Lung (tissue), 12 donors: ENCODE measurements around the gene RANBP3L. TPM values are rescaled to one million over a fixed set of nuclear protein-coding genes. Genes with fewer than 3 reads are reported as not detected.

ENCODE experiments used
- ATAC-seq: fragments of 200-7000 bp; cut with Tn5 transposase; one replicate; pipeline ENCODE4 v1.9.1; 2020; ENCODE audit warnings: moderate number of reproducible peaks; ENCODE audit not compliant: insufficient read depth, low FRiP score
- DNase-seq, 3 donors: peaks; one replicate each; pipeline ENCODE4 v3.0.0-alpha.2; 2013 to 2017
- H3K27ac ChIP-seq, 2 donors: one replicate each; pipeline ENCODE4 v1.5.1; 2013; ENCODE audit warnings: mild to moderate bottlenecking in 2 of 2, moderate library complexity in 2 of 2, control low read depth in 1 of 2, inconsistent platforms in 1 of 2, low read depth in 1 of 2, low read length in 1 of 2
- H3K27me3 ChIP-seq, 3 donors: one replicate each; pipeline ENCODE4 v1.5.1; 2013; ENCODE audit warnings: low read length in 2 of 3; ENCODE audit not compliant: control insufficient read depth in 3 of 3, insufficient read depth in 3 of 3
- H3K36me3 ChIP-seq, 4 donors: one replicate each; pipeline ENCODE4 v1.5.1; 2013; ENCODE audit warnings: low read length in 4 of 4, mild to moderate bottlenecking in 1 of 4, moderate library complexity in 1 of 4; ENCODE audit not compliant: control insufficient read depth in 4 of 4, insufficient read depth in 4 of 4
- H3K4me1 ChIP-seq, 5 donors: one replicate each; pipeline ENCODE4 v1.5.1; 2013; ENCODE audit warnings: low read length in 5 of 5, mild to moderate bottlenecking in 2 of 5, moderate library complexity in 1 of 5; ENCODE audit not compliant: control insufficient read depth in 5 of 5, insufficient read depth in 5 of 5
- H3K4me3 ChIP-seq: one replicate; pipeline ENCODE4 v1.5.1; 2013; ENCODE audit warnings: mild to moderate bottlenecking, control low read depth, moderate library complexity
- H3K9ac ChIP-seq, 2 donors: one replicate each; pipeline ENCODE4 v1.5.1; 2013; ENCODE audit warnings: low read length in 2 of 2, control low read depth in 1 of 2; ENCODE audit not compliant: insufficient read depth in 1 of 2
- H3K9me3 ChIP-seq, 4 donors: one replicate each; pipeline ENCODE4 v1.5.1; 2013; ENCODE audit warnings: low read length in 3 of 4, mild to moderate bottlenecking in 1 of 4, moderate library complexity in 1 of 4; ENCODE audit not compliant: control insufficient read depth in 4 of 4, insufficient read depth in 3 of 4
- WGBS, 2 donors: extraction: QIAGEN DNeasy Blood & Tissue Kit; methylation state at CpG; one replicate each; pipeline ENCODE4 v1.1.7; 2013; 5-methylcytosine and 5-hydroxymethylcytosine counted together
- polyA plus RNA-seq, 2 donors: library from polyadenylated mRNA; stranded (reverse); fragments of 200-250 nt; gene quantifications; one replicate each; pipeline ENCODE4 v1.2.1, GENCODE V29; 2013
- total RNA-seq, 2 donors: library from RNA; depleted of rRNA in 1 of 2; stranded (reverse); fragments of >200 nt in 1 of 2; gene quantifications; one replicate each; pipeline ENCODE4 v1.2.1, GENCODE V29; 2014 to 2021
- TF ChIP-seq, protein P1 (sequence below): IDR thresholded peaks from 2 replicates; pipeline ENCODE4 v1.5.1; 2012; ENCODE audit warnings: mild to moderate bottlenecking; ENCODE audit errors: control extremely low read depth, extremely low read depth
- donor health status: control.
- donor health status: control.
- donor health status: Bipolar disorder and iron deficiency.
- donor health status: healthy.
- donor health status: DM: yes; HTN: yes; CAD: no.

RANBP3L gene
- total and polyA plus RNA-seq, 4 donors = 0.08 to 2.3 (median 0.66) TPM

DNA sequence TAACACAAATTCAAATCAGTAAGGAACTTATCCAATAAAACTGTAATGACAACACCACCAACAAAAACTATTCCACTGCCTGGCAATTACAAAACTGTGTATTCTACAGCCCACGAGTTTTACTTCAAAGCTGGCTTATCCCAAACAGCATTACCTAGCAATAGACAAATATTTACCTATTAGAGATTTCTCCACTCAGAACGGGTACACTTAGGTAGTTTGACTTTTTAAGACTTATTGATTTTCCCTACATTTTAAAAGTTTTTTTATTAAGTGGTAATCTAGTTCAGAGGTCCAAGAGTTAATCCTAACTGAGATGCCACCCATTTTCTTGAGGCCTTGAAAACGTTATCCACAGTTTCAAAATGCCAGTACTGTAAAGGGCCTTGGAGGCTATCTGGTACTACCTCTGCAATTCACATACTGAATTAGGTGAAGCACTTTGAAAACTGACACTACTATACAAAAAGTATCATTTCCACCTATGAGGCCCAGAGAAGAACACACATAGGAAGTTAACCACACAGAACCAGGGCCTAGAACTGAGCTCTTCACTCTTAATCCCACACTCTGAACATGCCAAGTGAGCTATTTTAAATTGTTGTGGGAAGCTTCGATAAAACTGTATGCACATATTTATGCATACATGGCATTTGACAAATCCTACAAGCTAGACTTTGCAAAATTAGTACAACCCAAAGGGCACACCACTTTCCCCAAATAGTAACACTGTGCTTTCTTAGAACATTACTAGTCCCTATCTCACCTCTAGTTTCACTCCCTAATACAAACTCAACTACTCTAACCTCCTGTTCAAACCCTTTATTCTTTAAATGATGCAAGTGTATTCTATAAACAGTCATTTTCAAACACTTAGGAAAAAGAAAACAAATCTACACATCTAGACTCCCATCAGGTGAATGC lies 62.1 kb downstream of the RANBP3L start:
- peaks cover 2 to 32% (median 21%) of the 10 kb centered on the region in 5 donors for H3K4me1 ChIP-seq
- WGBS, 2 donors = 47 to 69% methylated on average over 4 of the region's 4 CpGs
- peak in 1 of 3 donors; percentile 9 for DNase-seq
- H3K9me3 ChIP-seq = no peaks in the 10 kb centered on the region
- no peaks in the 10 kb centered on the region for H3K27me3 ChIP-seq
- TF ChIP-seq, protein P1, sequence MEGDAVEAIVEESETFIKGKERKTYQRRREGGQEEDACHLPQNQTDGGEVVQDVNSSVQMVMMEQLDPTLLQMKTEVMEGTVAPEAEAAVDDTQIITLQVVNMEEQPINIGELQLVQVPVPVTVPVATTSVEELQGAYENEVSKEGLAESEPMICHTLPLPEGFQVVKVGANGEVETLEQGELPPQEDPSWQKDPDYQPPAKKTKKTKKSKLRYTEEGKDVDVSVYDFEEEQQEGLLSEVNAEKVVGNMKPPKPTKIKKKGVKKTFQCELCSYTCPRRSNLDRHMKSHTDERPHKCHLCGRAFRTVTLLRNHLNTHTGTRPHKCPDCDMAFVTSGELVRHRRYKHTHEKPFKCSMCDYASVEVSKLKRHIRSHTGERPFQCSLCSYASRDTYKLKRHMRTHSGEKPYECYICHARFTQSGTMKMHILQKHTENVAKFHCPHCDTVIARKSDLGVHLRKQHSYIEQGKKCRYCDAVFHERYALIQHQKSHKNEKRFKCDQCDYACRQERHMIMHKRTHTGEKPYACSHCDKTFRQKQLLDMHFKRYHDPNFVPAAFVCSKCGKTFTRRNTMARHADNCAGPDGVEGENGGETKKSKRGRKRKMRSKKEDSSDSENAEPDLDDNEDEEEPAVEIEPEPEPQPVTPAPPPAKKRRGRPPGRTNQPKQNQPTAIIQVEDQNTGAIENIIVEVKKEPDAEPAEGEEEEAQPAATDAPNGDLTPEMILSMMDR = no peak
- H3K9ac ChIP-seq = peak overlapping the region in 1 of 2 donors; percentile 82
- ATAC-seq = no peak
- peak overlapping the region in 1 of 2 donors; percentile 25 for H3K27ac ChIP-seq
- H3K4me3 ChIP-seq = no peak overlapping the region
- H3K36me3 ChIP-seq = no peaks in the 10 kb centered on the region

DNA sequence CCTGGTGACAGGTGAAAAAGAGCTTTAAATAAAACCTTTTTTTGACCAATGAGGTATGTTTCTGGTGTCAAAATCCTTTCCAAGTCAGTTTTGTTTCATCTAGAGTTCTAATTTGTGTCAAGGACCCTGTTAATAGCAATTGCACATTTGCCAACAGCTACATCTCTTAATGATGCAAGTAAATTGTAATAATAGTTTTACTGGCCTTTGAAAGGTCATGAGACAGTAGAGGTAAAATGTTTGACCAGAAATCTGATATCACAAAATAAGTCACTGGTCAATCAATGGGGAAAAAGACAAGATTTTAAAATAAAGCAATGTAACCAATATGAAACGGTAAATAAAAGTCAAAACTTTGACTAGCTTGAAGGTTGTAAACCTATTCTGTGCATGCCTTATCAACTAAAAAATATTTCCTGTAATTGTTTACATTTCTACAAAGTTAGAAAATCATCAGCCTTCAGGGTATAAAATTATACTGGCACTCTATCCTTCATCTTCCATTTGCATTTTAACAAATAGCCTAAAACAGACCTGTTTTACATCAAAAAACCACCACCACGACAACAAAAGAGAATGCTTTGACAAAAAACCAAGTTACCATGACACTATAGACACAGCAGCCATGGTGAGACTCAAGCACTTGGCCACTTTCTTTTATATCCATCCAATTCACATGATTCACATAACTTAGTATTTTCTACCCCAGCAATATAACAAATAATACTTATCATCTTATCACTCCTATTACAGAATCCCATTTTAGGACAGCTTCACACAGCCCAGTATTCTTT lies 63.0 kb downstream of the RANBP3L start:
- H3K9me3 ChIP-seq = no peaks in the 10 kb centered on the region
- no peak overlapping the region for H3K27ac ChIP-seq
- TF ChIP-seq, protein P1 = no peak
- H3K27me3 ChIP-seq = no peaks in the 10 kb centered on the region
- no peak for ATAC-seq
- no peaks in the 10 kb centered on the region for H3K36me3 ChIP-seq
- H3K4me1 ChIP-seq = peaks cover 2 to 32% (median 21%) of the 10 kb centered on the region in 5 donors
- WGBS, 2 donors = 59 to 78% methylated on average over 2 of the region's 2 CpGs
- DNase-seq = peak in 1 of 3 donors; percentile 6
- H3K4me3 ChIP-seq = no peak overlapping the region
- peak overlapping the region in 1 of 2 donors; percentile 36 for H3K9ac ChIP-seq

DNA sequence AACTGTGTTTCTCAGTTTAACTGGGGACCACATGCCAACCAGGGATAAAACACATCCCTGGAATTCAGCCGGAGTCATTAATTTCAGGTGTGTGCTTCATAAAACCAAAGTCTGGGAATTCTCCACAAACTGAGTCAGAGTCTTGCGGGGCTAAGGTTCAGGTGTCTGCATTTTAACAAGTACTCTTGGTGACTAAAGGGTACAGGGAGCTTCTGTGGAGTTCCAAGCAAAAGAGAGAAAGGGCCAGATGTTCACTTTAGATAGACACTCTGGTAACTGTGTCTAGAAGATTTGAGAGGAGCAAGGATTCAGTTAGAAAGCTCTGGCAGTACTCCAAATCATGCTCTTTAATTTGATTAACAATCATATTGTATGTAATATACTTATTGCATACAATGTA lies 64.0 kb downstream of the RANBP3L start:
- Histone ChIP-seq H3K4me3 (no peak overlapping the region), H3K9ac (no peak overlapping the region), H3K9me3 (no peaks in the 10 kb centered on the region), H3K4me1 (peaks cover 2 to 30% (median 23%) of the 10 kb centered on the region in 5 donors), H3K27ac (no peak overlapping the region), H3K27me3 (no peaks in the 10 kb centered on the region), H3K36me3 (no peaks in the 10 kb centered on the region)
- ATAC-seq = no peak
- no peak for DNase-seq
- WGBS, 2 donors = 96 to 100% methylated on average over 2 of the region's 2 CpGs
- TF ChIP-seq, protein P1 = no peak
